HEK293 (cell line): ENCODE data around the gene MYO1C.
A peak's percentile ranks its signal among the peaks of the same experiment; 100 is the strongest.

Experiments used
- CTCF ChIA-PET: fragments of 350-600 bp; formaldehyde crosslinking; extraction: SDS; loops from one replicate; lab custom pipeline; 2021; ENCODE audit warnings: antibody characterized with exemption; lab: Yijun Ruan, JAX
- POLR2A ChIA-PET: fragments of 300-600 bp; formaldehyde crosslinking; extraction: SDS; loops from one replicate; lab custom pipeline; 2020; ENCODE audit warnings: antibody characterized with exemption, inconsistent platforms; lab: Yijun Ruan, JAX
- H3K27ac ChIP-seq: fragments of 200-500 bp; sonication (Bioruptor generic); 2 replicates; pipeline ENCODE4 v1.5.1; 2014; ENCODE audit warnings: low read depth, low read length, control low read depth, inconsistent platforms; ENCODE audit errors: extremely low read depth
- H3K36me3 ChIP-seq, 2 experiments: fragments of 200-500 bp in 1 of 2; sonication (Bioruptor generic) in 1 of 2; 1 replicate in 1 of 2; 2 replicates in 1 of 2; pipeline ENCODE4 v1.5.1; 2014 to 2017; ENCODE audit warnings: inconsistent platforms in 2 of 2, low read length in 2 of 2; ENCODE audit not compliant: control insufficient read depth in 2 of 2, insufficient read depth in 1 of 2
- H3K4me1 ChIP-seq: fragments of 200-500 bp; sonication (Bioruptor generic); 2 replicates; pipeline ENCODE4 v1.5.1; 2014; ENCODE audit warnings: mild to moderate bottlenecking, low read length, inconsistent platforms; ENCODE audit not compliant: control insufficient read depth, insufficient read depth
- H3K4me3 ChIP-seq: 2 replicates; pipeline ENCODE4 v1.5.1; 2011; ENCODE audit warnings: low read depth, mild to moderate bottlenecking, control low read depth, low read length, moderate library complexity
- H3K9me3 ChIP-seq: fragments of 200-500 bp; sonication (Bioruptor generic); 2 replicates; pipeline ENCODE4 v1.5.1; 2014; ENCODE audit warnings: low read depth, low read length, inconsistent platforms; ENCODE audit not compliant: control insufficient read depth, insufficient read depth
- FEZF1 ChIP-seq: fragments of 450-650 bp; formaldehyde crosslinking; IDR thresholded peaks from 2 replicates; pipeline ENCODE4 v1.5.1; 2016; ENCODE audit warnings: missing biosample characterization, missing genetic modification characterization
- KLF7 ChIP-seq: fragments of 450-650 bp; formaldehyde crosslinking; IDR thresholded peaks from 2 replicates; pipeline ENCODE4 v1.5.1; 2016; ENCODE audit warnings: missing biosample characterization, missing genetic modification characterization, borderline replicate concordance
- SCRT1 ChIP-seq: fragments of 450-650 bp; formaldehyde crosslinking; IDR thresholded peaks from 2 replicates; pipeline ENCODE4 v1.5.1; 2016; ENCODE audit warnings: missing biosample characterization, missing genetic modification characterization, borderline replicate concordance
- SCRT2 ChIP-seq: fragments of 450-650 bp; formaldehyde crosslinking; IDR thresholded peaks from 2 replicates; pipeline ENCODE4 v1.5.1; 2016; ENCODE audit warnings: missing biosample characterization, missing genetic modification characterization
- WT1 ChIP-seq: fragments of 450-650 bp; formaldehyde crosslinking; IDR thresholded peaks from 2 replicates; pipeline ENCODE4 v1.5.1; 2016; ENCODE audit warnings: missing biosample characterization, missing genetic modification characterization
- ZBTB17 ChIP-seq: fragments of 450-650 bp; formaldehyde crosslinking; IDR thresholded peaks from 2 replicates; pipeline ENCODE4 v1.5.1; 2016; ENCODE audit warnings: missing biosample characterization, missing genetic modification characterization
- ZFHX2 ChIP-seq: fragments of 450-650 bp; formaldehyde crosslinking; conservative IDR thresholded peaks from 2 replicates; pipeline ENCODE4 v1.5.1; 2016; ENCODE audit warnings: missing biosample characterization, missing genetic modification characterization
- ZNF140 ChIP-seq: fragments of 450-650 bp; formaldehyde crosslinking; IDR thresholded peaks from 2 replicates; pipeline ENCODE4 v1.5.1; 2016; ENCODE audit warnings: missing biosample characterization, missing genetic modification characterization
- ZNF155 ChIP-seq: fragments of 450-650 bp; formaldehyde crosslinking; IDR thresholded peaks from 2 replicates; pipeline ENCODE4 v1.5.1; 2016; ENCODE audit warnings: missing biosample characterization, missing genetic modification characterization
- ZNF174 ChIP-seq: fragments of 450-650 bp; formaldehyde crosslinking; IDR thresholded peaks from 2 replicates; pipeline ENCODE4 v1.5.0; 2017; ENCODE audit warnings: missing biosample characterization, mild to moderate bottlenecking, missing genetic modification characterization
- ZNF214 ChIP-seq: fragments of 450-650 bp; formaldehyde crosslinking; IDR thresholded peaks from 2 replicates; pipeline ENCODE4 v1.5.1; 2017; ENCODE audit warnings: missing biosample characterization, mild to moderate bottlenecking, missing genetic modification characterization, borderline replicate concordance
- ZNF426 ChIP-seq: fragments of 450-650 bp; formaldehyde crosslinking; IDR thresholded peaks from 2 replicates; pipeline ENCODE4 v1.5.1; 2017; ENCODE audit warnings: missing biosample characterization, missing genetic modification characterization, mild to moderate bottlenecking, inconsistent platforms, moderate library complexity
- ZNF514 ChIP-seq: fragments of 450-650 bp; formaldehyde crosslinking; IDR thresholded peaks from 2 replicates; pipeline ENCODE4 v1.5.1; 2016; ENCODE audit warnings: missing biosample characterization, missing genetic modification characterization
- ZNF549 ChIP-seq: fragments of 450-650 bp; IDR thresholded peaks from 2 replicates; pipeline ENCODE4 v1.5.1; 2018; ENCODE audit warnings: missing biosample characterization, missing genetic modification characterization, mild to moderate bottlenecking, inconsistent platforms, moderate library complexity
- ZNF600 ChIP-seq: fragments of 450-650 bp; formaldehyde crosslinking; IDR thresholded peaks from 2 replicates; pipeline ENCODE4 v1.5.1; 2016; ENCODE audit warnings: missing biosample characterization, missing genetic modification characterization
- ZNF623 ChIP-seq: fragments of 450-650 bp; formaldehyde crosslinking; IDR thresholded peaks from 2 replicates; pipeline ENCODE4 v1.5.1; 2016; ENCODE audit warnings: missing biosample characterization, missing genetic modification characterization
- ZNF624 ChIP-seq: fragments of 450-650 bp; formaldehyde crosslinking; IDR thresholded peaks from 2 replicates; pipeline ENCODE4 v1.5.1; 2017; ENCODE audit warnings: missing biosample characterization, missing genetic modification characterization
- ZNF664 ChIP-seq: fragments of 450-650 bp; formaldehyde crosslinking; IDR thresholded peaks from 2 replicates; pipeline ENCODE4 v1.5.1; 2016; ENCODE audit warnings: missing biosample characterization, missing genetic modification characterization
- ZNF776 ChIP-seq: fragments of 450-650 bp; formaldehyde crosslinking; IDR thresholded peaks from 2 replicates; pipeline ENCODE4 v1.5.0; 2017; ENCODE audit warnings: missing biosample characterization, missing genetic modification characterization, borderline replicate concordance
- TF ChIP-seq, protein P1 (sequence below): fragments of 450-650 bp; formaldehyde crosslinking; IDR thresholded peaks from 2 replicates; pipeline ENCODE4 v1.5.1; 2016; ENCODE audit warnings: missing biosample characterization, missing genetic modification characterization

The MYO1C gene

DNA sequence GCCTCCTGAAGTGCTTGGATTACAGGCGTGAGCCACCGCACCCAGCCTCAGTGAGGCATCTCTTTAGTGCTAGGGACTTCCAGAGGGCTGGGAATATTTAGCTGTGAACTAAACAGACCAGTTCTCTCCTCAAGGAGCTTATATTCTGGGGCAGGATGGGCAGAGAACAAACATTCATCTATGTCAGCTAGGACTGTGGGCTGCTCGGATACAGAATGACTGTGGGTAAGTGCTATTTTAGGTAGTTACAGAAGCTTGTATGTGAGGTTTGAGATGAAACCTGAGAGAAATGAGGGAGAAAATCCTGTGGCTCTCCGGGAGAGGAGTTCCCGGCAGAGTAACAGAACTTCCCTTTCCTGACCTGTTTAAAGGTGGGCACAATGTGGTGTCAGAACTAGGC lies 30.1 kb upstream of the MYO1C start:
- no peak overlapping the region for H3K4me3 ChIP-seq
- no peak overlapping the region for H3K27ac ChIP-seq
- POLR2A ChIA-PET: interaction anchor here (0.6 kb wide), 1 partner anchor 824 kb away, joined by 3 read pairs; no protein-coding TSS in a partner anchor
- CTCF ChIA-PET: interaction anchor here (0.6 to 1.2 kb wide), 3 partner anchors 10 to 311 kb away, joined by 3 to 4 read pairs (median 3); no protein-coding TSS in a partner anchor
- H3K36me3 ChIP-seq: peaks cover 41 to 79% of the 10 kb centered on the region in 2 experiments; a peak in 2 of 3 replicates
- TF ChIP-seq ZNF624 (tag by site-specific recombination) (no peak), ZNF776 (tag by site-specific recombination) (no peak), ZNF664 (no peak), WT1 (tag by site-specific recombination) (no peak), ZNF623 (tag by site-specific recombination) (no peak), KLF7 (no peak), ZNF140 (tag by site-specific recombination) (no peak)
- TF ChIP-seq, protein P1, sequence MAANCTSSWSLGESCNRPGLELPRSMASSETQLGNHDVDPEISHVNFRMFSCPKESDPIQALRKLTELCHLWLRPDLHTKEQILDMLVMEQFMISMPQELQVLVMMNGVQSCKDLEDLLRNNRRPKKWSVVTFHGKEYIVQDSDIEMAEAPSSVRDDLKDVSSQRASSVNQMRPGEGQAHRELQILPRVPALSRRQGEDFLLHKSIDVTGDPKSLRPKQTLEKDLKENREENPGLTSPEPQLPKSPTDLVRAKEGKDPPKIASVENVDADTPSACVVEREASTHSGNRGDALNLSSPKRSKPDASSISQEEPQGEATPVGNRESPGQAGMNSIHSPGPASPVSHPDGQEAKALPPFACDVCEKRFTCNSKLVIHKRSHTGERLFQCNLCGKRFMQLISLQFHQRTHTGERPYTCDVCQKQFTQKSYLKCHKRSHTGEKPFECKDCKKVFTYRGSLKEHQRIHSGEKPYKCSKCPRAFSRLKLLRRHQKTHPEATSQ (tag by site-specific recombination): no peak
- no peaks in the 10 kb centered on the region for H3K4me1 ChIP-seq
- no peaks in the 10 kb centered on the region for H3K9me3 ChIP-seq

DNA sequence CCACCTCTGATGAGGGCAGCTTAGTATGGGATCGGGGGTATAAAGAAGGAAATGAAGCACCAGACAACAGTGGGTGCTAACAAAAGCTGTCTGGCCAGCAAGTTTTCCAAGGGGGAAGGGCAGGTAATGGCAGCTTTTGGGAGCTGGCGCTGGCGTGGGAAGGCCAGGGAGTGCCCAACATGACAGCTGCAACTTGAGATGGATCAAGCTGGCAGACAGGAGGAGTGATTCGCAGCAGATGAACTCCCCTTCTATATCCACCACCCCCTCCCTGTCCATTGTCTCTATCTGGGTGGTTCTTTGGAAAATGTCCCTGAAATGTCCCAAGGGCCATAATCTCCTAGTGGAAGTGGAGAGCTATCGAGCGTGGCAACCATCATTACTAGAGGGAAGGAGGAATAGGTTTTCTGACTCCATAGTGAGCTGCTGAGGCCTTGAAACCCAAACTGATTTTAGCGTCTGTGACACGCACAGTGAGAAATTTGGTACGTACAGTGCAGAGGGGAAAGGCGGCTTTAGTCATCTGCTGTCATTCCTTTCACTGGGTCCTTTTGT lies 28.7 kb upstream of the MYO1C start:
- Histone ChIP-seq H3K27ac (peak overlapping the region; percentile 41; the same call in 1 of the 2 replicates), H3K9me3 (no peaks in the 10 kb centered on the region), H3K4me1 (no peaks in the 10 kb centered on the region), H3K36me3 (peaks cover 28 to 67% of the 10 kb centered on the region in 2 experiments; a peak in 2 of 3 replicates), H3K4me3 (no peak overlapping the region)
- ChIA-PET POLR2A (no interaction called here), CTCF (interaction anchor here (0.8 to 1.1 kb wide), 2 partner anchors 12 to 156 kb away, joined by 3 to 4 read pairs; no protein-coding TSS in a partner anchor)
- TF ChIP-seq ZBTB17 (tag by site-specific recombination) (0 out of 2 replicates have a peak, but pooled peaks have one; percentile 18), ZNF155 (tag by site-specific recombination) (no peak), ZNF426 (tag by site-specific recombination) (no peak), ZNF600 (tag by site-specific recombination) (peak; percentile 54), ZNF549 (tag by site-specific recombination) (no peak), ZFHX2 (tag by site-specific recombination) (no peak), ZNF214 (tag by site-specific recombination) (no peak)

DNA sequence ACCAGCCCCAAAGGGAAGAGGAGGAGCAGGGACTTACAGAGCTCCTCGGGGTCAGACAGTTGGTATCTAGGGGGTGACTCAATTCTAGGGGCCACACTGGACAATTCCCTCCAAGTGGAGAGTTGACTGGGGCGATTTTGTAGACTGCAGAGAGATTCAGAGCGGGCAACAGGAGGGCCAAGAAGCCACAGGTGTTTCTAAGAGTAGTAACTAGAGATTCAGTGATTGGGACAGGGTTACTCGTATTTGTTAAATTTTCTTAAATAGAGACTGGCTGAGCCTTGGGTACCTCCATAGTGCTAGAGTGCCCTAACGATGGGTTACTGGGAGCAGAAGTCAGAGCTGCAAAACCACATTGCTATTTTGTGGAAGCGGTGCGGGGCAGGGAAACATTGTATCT lies 27.2 kb upstream of the MYO1C start:
- Histone ChIP-seq H3K4me1 (no peaks in the 10 kb centered on the region), H3K27ac (no peak overlapping the region), H3K36me3 (peaks cover 23 to 57% of the 10 kb centered on the region in 2 experiments; a peak in 2 of 3 replicates), H3K4me3 (no peak overlapping the region), H3K9me3 (no peaks in the 10 kb centered on the region)
- ChIA-PET POLR2A (interaction anchor here (0.6 to 0.8 kb wide), 3 partner anchors 10 to 23 kb away, joined by 3 to 4 read pairs (median 3); no protein-coding TSS in a partner anchor), CTCF (interaction anchor here (0.5 to 2.2 kb wide), 4 partner anchors 14 to 243 kb away, joined by 3 to 13 read pairs (median 3); partner anchors contain the start of gene SCARF1)
- TF ChIP-seq ZNF514 (tag by site-specific recombination) (no peak), FEZF1 (no peak), SCRT1 (tag by site-specific recombination) (0 out of 2 replicates have a peak, but pooled peaks have one; percentile 51), SCRT2 (tag by site-specific recombination) (peak; percentile 78), ZNF174 (tag by site-specific recombination) (no peak)
